Effector memory CD4-positive, alpha-beta T cell (primary cell): Measurements from ENCODE around the gene PLCD1.
"Not testable (repeated sequence)": the region's sequence is repeated elsewhere in the genome, so short reads cannot be mapped to it uniquely, and the experiment has no call there.

ENCODE experiments used
- DNase-seq, 3 donors: peaks; one replicate each; pipeline ENCODE4 v3.0.0-alpha.2; 2020
- H3K27ac ChIP-seq: 2 replicates; pipeline ENCODE4 v1.7.0; 2013; ENCODE audit warnings: mild to moderate bottlenecking, low read length, moderate library complexity; ENCODE audit not compliant: insufficient read depth, poor library complexity, severe bottlenecking
- H3K27me3 ChIP-seq: replicated peaks from 2 replicates; pipeline ENCODE4 v1.7.0; 2013; ENCODE audit warnings: mild to moderate bottlenecking, low read length; ENCODE audit not compliant: insufficient read depth, control insufficient read depth, poor library complexity, severe bottlenecking
- H3K36me3 ChIP-seq: 2 replicates; pipeline ENCODE4 v1.7.0; 2013; ENCODE audit warnings: mild to moderate bottlenecking, low read length, moderate library complexity; ENCODE audit not compliant: control insufficient read depth, insufficient read depth
- H3K4me1 ChIP-seq: 2 replicates; pipeline ENCODE4 v1.7.0; 2013; ENCODE audit warnings: low read length, mild to moderate bottlenecking; ENCODE audit not compliant: control insufficient read depth, insufficient read depth, poor library complexity, severe bottlenecking
- H3K4me3 ChIP-seq: 2 replicates; pipeline ENCODE4 v1.7.0; 2013; ENCODE audit warnings: low read length, low read depth, mild to moderate bottlenecking; ENCODE audit not compliant: insufficient read depth, poor library complexity, severe bottlenecking
- H3K9me3 ChIP-seq: 2 replicates; pipeline ENCODE4 v1.7.0; 2013; ENCODE audit warnings: mild to moderate bottlenecking, low read length, moderate library complexity; ENCODE audit not compliant: control insufficient read depth

Gene PLCD1

DNA sequence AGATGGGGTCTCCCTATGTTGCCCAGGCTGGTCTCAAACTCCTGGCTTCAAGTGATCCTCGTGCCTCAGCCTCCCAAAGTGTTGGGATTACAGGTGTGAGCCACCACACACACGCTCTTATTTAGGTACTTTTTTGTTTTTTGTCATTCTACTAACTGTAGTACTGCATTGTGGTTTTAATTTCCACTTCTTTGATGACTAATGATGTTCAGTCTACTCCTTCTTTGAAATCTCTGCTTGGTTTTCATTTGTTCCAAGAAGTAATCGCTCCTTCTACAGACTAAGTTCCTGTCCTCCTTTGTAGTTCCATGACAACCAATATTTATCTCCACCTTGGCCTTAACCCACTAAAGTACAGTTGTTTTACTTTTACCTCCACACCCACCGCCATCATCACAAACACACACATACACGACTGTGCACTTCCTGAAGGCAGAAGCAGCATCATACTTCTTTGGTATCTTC lies 9.0 kb upstream of the PLCD1 start:
- no peaks in the 10 kb centered on the region for H3K36me3 ChIP-seq
- peak; percentile 23 to 35 (median 25) for DNase-seq
- no peak overlapping the region for H3K4me3 ChIP-seq
- no peaks in the 10 kb centered on the region for H3K27me3 ChIP-seq
- H3K4me1 ChIP-seq = peaks cover 32% of the 10 kb centered on the region
- H3K27ac ChIP-seq = peak overlapping the region; percentile 85
- no peaks in the 10 kb centered on the region for H3K9me3 ChIP-seq

DNA sequence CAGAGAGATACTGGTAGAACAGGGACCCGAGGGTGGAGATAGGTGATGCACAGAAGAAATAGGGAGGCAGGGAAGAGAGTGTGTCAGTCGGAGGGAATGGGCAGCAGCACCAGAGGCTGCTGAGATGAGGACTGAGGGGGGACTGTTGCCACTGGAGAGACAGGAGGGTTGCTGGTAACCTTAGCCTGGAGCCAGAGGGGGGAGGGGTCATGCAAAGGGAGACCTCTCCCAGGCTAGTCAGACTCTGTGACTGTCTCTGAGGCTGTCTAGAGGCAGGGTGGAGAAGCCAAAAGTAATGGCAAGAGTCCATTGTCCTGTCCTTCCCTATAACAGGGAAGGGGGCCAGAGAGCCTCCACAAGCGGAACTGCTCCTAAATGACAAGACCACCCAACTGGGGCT lies 7.5 kb upstream of the PLCD1 start:
- Histone ChIP-seq H3K4me3 (no peak overlapping the region), H3K36me3 (no peaks in the 10 kb centered on the region), H3K27ac (peak overlapping the region; percentile 85), H3K4me1 (peaks cover 34% of the 10 kb centered on the region), H3K27me3 (no peaks in the 10 kb centered on the region), H3K9me3 (no peaks in the 10 kb centered on the region)
- DNase-seq = no peak

DNA sequence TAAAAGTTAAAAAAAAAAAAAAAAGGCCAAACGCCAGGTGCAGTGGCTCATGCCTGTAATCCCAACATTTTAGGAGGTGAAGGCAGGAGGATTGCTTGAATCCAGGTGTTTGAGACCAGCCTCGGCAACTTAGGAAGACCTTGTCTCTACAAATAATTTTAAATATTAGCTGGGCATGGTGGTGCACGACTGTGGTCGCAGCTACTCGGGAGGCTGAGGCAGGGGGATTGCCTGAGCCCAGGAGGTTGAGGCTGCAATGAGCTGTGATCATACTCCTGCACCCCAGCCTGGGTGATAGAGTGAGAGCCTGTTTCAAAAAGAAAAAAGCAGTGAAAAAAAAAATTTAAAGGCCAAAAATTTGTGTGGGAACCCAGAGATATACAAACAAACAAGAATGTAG lies 6.8 kb upstream of the PLCD1 start:
- no peak for DNase-seq
- Histone ChIP-seq H3K36me3 (no peaks in the 10 kb centered on the region), H3K27ac (no peak overlapping the region), H3K4me1 (peaks cover 40% of the 10 kb centered on the region), H3K4me3 (no peak overlapping the region), H3K9me3 (no peaks in the 10 kb centered on the region), H3K27me3 (no peaks in the 10 kb centered on the region)

DNA sequence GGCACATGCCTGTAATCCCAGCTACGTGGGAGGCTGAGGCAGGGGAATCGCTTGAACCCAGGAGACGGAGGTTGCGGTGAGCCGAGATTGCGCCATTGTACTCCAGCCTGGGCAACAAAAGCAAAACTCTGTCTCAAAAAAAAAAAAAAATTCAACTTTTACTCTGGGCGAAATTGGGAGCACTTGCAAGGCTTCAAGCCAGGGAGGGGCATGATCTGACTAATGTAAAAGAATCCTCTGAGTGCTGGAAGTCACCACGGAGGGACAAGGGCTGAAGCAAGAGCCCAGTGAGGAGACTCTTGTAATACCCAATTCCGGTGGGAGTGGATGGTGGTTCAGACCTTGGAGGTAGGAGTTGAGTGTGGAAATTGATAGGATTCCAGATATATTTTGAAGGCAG lies 4.9 kb upstream of the PLCD1 start:
- H3K27me3 ChIP-seq, H3K4me3 ChIP-seq, H3K36me3 ChIP-seq, DNase-seq, H3K27ac ChIP-seq, H3K9me3 ChIP-seq: not testable (repeated sequence)
- peaks cover 46% of the 10 kb centered on the region for H3K4me1 ChIP-seq

DNA sequence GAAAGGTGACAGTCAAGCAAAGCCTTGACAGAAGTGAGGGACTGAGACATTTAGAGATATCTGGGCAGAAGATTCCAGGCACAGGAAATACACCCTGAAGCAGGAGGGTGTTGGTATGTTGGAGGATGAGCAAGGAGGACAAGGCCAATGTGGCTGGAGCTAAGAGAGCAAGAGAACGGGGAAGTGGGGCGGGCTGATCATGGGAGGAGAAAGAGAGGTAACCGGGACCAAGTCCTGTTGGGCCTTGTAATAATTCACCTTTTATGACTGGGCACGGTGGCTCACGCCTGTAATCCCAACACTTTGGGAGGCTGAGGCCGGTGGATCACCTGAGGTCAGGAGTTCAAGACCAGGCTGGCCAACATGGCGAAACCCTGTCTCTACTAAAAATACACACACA lies 4.1 kb upstream of the PLCD1 start:
- DNase-seq, H3K9me3 ChIP-seq, H3K4me3 ChIP-seq, H3K36me3 ChIP-seq, H3K27me3 ChIP-seq, H3K27ac ChIP-seq: not testable (repeated sequence)
- H3K4me1 ChIP-seq = peaks cover 38% of the 10 kb centered on the region

DNA sequence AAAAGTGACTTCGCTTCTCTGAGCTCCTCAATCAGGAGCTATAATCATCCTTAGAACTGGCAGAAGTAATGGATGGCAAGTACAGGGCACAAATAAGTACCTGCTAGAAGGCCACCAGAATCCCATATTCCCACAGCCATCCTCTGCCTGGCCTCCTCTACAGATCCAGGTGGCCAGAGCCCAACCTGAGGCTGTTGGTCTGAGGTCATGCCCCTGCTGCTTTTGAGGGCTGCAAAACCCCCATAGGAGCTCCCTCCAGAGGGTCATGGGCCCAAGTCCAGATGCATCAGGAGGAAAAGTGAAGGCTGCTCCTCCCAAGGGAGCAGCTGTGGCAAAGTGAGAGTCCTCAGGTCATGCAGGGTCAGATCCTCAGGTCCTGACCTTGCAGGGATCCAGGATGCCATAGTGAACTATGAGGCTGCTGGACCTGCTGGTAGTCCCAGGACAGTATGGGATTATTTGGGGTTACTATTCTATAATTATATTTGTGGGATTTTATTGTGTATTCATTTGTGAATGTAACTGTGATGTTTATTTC lies 3.0 kb upstream of the PLCD1 start:
- Histone ChIP-seq H3K36me3 (no peaks in the 10 kb centered on the region), H3K27ac (no peak overlapping the region), H3K4me1 (peaks cover 28% of the 10 kb centered on the region), H3K9me3 (no peaks in the 10 kb centered on the region), H3K27me3 (no peaks in the 10 kb centered on the region), H3K4me3 (no peak overlapping the region)
- DNase-seq = no peak

DNA sequence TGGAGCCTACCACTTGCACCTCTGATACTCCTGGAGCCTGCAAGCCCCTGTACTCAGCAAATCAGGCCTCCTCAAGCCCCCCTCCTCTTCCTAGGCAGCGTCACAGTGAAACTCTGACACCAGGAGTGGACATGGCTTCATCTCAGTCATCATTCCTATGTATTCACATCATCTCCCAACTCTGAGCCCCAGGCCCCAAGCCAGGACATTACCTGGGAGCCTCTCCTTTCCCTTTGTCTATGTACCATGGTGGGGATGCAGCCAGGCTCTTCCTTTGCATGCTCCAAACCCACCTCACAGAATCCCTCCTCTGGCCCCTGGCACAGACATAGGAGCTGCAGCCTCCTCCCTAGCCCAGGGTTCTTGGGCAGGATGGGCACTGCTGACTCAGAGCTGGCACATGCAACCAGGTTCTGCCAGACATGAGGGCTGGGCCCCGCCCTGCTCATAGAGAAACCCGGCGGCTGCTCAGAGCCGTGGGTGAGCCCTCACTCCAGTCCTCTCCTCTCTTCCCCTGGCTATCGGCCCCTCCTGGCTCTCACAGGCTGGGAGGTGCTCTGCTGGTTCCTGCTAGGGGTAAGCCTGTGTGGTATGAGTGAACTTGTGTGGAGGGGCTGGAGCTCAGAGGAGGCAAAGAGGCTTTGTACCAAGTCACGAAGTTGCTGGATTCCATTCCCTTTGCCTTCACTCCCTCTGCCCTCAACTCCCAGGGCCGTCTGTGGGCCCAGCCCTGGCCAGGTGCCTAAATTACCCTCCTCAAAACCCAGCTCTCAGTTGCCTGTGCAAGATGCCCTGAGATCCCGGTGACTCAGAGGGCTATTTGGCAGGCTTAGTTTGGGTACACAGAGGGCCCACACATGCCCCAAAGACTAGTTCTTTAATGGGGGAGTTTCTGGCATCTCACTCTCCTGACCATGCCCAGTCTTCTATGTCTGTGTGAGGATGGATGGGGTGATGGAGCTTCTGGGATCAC lies 1.9 kb upstream of the PLCD1 start:
- Histone ChIP-seq H3K36me3 (no peaks in the 10 kb centered on the region), H3K4me3 (no peak overlapping the region), H3K9me3 (no peaks in the 10 kb centered on the region), H3K4me1 (peaks cover 25% of the 10 kb centered on the region), H3K27me3 (no peaks in the 10 kb centered on the region), H3K27ac (peak overlapping the region; percentile 30)
- peak; percentile 26 to 39 (median 34) for DNase-seq

DNA sequence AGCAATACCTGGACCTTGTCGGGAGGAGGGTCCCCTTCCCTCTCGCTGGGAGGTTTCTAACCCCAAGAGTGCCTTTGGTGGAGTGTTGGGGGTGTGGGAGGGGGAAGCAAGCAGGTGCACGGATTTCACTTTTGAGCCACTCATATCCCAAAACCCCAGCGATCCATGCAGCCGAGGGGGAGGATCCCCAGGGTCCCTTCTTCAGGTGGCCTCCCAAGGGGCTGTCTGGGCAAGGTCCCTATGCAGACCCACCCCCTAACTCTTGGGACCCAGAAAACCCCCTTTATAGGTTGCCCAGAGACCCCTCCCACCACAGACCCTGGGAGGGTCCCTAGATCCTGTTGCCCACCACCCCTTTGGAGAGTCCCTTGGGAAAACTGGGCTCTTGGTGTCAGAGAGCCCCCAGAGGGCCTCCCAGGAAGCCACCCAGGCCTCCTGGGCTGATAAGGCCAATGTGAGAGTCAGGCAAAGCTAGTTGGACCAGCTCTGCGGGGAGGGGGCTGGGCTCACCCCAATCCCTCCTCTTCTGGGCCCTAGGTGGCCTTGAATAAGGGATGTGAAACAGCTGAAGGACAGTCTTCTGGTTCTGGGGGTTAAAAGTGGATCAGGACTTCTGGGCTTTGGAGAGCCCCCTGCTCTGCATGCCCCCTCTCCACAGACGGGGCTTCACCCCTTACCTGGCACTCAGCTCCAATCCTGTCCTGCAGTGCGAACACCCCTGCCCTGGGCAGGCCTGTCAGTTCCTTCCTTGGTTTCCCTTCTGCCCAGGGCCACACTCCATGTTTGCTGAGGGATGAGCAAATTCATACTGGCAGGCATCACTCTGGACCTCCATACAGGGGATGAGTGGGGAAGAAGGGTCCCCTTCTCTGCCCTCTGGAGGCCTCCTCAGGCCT lies 932 bp upstream of the PLCD1 start:
- H3K27me3 ChIP-seq = no peaks in the 10 kb centered on the region
- H3K9me3 ChIP-seq = no peaks in the 10 kb centered on the region
- peaks cover 28% of the 10 kb centered on the region for H3K4me1 ChIP-seq
- H3K4me3 ChIP-seq = peak overlapping the region; percentile 49
- no peak for DNase-seq
- no peak overlapping the region for H3K27ac ChIP-seq
- H3K36me3 ChIP-seq = no peaks in the 10 kb centered on the region

DNA sequence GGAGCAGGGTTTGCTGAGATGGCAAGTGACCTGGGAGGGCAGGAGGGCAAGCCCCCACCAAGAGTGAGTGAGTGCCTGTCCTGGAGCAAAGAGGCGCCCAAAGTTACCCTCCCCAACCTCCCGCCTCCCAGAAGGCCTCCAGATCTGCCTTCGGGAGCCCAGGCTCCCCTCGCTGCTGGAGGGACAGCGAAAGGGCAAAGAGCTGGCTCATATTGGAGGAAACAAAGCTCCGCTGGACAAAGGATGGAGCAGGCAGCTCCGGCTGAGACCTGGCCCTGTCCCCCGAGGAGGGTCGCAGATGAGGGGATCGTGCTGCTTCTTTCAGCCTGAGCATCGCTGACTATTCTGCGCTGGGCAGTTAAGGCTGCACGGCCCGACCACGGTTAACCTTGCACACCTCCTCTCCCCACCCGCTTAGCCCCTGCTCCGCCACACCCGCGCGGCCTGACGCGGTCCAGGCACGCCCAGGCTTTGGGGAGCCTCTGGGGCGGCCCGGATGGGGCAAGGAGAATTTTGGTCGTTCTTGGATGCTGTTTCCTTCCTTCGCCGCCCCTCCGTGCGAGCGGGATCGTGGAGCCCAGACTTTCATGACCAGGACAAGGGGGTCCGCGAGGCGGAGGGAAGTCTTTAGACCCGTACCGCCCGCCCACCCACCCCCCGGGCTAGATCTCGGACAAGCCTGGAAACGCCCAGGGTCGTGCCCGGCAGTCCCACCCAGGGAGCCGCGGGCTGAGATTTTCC lies 651 bp downstream of the PLCD1 start:
- Histone ChIP-seq H3K36me3 (no peaks in the 10 kb centered on the region), H3K4me3 (peak overlapping the region; percentile 49), H3K9me3 (no peaks in the 10 kb centered on the region), H3K4me1 (peaks cover 33% of the 10 kb centered on the region), H3K27ac (no peak overlapping the region), H3K27me3 (no peaks in the 10 kb centered on the region)
- no peak for DNase-seq
